HG02938 (cell line): ENCODE data around the gene PRR5L.

Source experiments
- ATAC-seq: cut with Tn5 transposase; IDR thresholded peaks from one replicate; pipeline ENCODE4 v1.9.1; 2021; ENCODE audit warnings: mild to moderate bottlenecking, moderate library complexity; ENCODE audit not compliant: unreplicated experiment

Gene PRR5L

GRCh38 chr11:36399236-36399635 is 103.1 kb downstream of the PRR5L start:
- no peak for ATAC-seq

GRCh38 chr11:36399745-36400144 is 103.7 kb downstream of the PRR5L start:
- ATAC-seq: no peak

- ATAC-seq: no peak
Observed at GRCh38 chr11:36400766-36401455, 104.8 kb downstream of the PRR5L start.

GRCh38 chr11:36402568-36403170 is 106.6 kb downstream of the PRR5L start:
- ATAC-seq: no peak

- ATAC-seq: no peak
Observed at GRCh38 chr11:36403661-36404060, 107.6 kb downstream of the PRR5L start.

- ATAC-seq: no peak
Observed at GRCh38 chr11:36404831-36405230, 108.7 kb downstream of the PRR5L start.

- ATAC-seq: no peak
Observed at GRCh38 chr11:36405585-36406367, 109.7 kb downstream of the PRR5L start.

- ATAC-seq: no peak
Observed at GRCh38 chr11:36407356-36407755, 111.3 kb downstream of the PRR5L start.

- no peak for ATAC-seq
Observed at GRCh38 chr11:36408498-36409136, 112.5 kb downstream of the PRR5L start.

GRCh38 chr11:36409152-36409816 is 113.2 kb downstream of the PRR5L start:
- ATAC-seq: no peak

GRCh38 chr11:36411202-36411640 is 115.1 kb downstream of the PRR5L start:
- peak; percentile 66 for ATAC-seq

- no peak for ATAC-seq
Observed at GRCh38 chr11:36412781-36413383, 116.8 kb downstream of the PRR5L start.

- no peak for ATAC-seq
Observed at GRCh38 chr11:36417154-36417553, 121.1 kb downstream of the PRR5L start.

GRCh38 chr11:36419791-36420424 is 123.8 kb downstream of the PRR5L start:
- no peak for ATAC-seq

- ATAC-seq: no peak
Observed at GRCh38 chr11:36421546-36422155, 125.6 kb downstream of the PRR5L start.

- ATAC-seq: no peak
Observed at GRCh38 chr11:36425561-36426081, 129.5 kb downstream of the PRR5L start.

GRCh38 chr11:36426226-36426848 is 130.2 kb downstream of the PRR5L start:
- ATAC-seq: no peak

GRCh38 chr11:36427079-36427478 is 131.0 kb downstream of the PRR5L start:
- ATAC-seq: no peak

GRCh38 chr11:36427876-36428275 is 131.8 kb downstream of the PRR5L start:
- ATAC-seq: no peak
